ENCODE measurements around the gene FOSL1. TPM values are rescaled to one million over a fixed set of nuclear protein-coding genes. Genes with fewer than 3 reads are reported as not detected.

FOSL1 gene
- total and polyA plus RNA-seq, 2 of the 13 experiments (the other 11 are each of a cell fraction or from before 2014, with no cell fraction given), result 4.0 to 4.1 TPM

GRCh38 chr11:65859812-65860277 lies 40.3 kb downstream of the FOSL1 start (continued):
- peak; percentile 5; the same call in 1 of the 2 replicates for TF ChIP-seq HINFP (CRISPR knock-in tag; IDR thresholded peaks at IDR 0.05; ENCODE audit: low read depth)
- peak; percentile 4; the same call in 1 of the 2 replicates for TF ChIP-seq KMT2A (CRISPR knock-in tag; IDR thresholded peaks at IDR 0.05)
- no peak for TF ChIP-seq ZNF282 (IDR thresholded peaks at IDR 0.05; ENCODE audit: partially characterized antibody)
- no peak for TF ChIP-seq ISL2 (CRISPR knock-in tag; IDR thresholded peaks at IDR 0.05)
- TF ChIP-seq NFE2L1 (CRISPR knock-in tag; IDR thresholded peaks at IDR 0.05; ENCODE audit: borderline replicate concordance), result no peak
- no peak for TF ChIP-seq HOXA3 (CRISPR knock-in tag; IDR thresholded peaks at IDR 0.05)
- TF ChIP-seq ZNF672 (CRISPR knock-in tag; IDR thresholded peaks at IDR 0.05), result no peak
- peak; percentile 28; the same call in 1 of the 2 replicates for TF ChIP-seq TARDBP (CRISPR knock-in tag; IDR thresholded peaks at IDR 0.05)
- 0 out of 2 replicates have a peak, but pooled peaks have one; percentile 21 for TF ChIP-seq TRIM24 (CRISPR knock-in tag; IDR thresholded peaks at IDR 0.05)
- 0 out of 2 replicates have a peak, but pooled peaks have one; percentile 7 for TF ChIP-seq BHLHE40 (IDR thresholded peaks at IDR 0.05; ENCODE audit: low read length)
- peak; percentile 64; the same call in 1 of the 2 replicates for TF ChIP-seq FLYWCH1 (CRISPR knock-in tag; IDR thresholded peaks at IDR 0.05)
- 0 out of 2 replicates have a peak, but pooled peaks have one; percentile 28 for TF ChIP-seq ATF5 (CRISPR knock-in tag; IDR thresholded peaks at IDR 0.05; ENCODE audit: low read depth)
- TF ChIP-seq TMF1 (CRISPR knock-in tag; IDR thresholded peaks at IDR 0.05; ENCODE audit: low read depth), result peak; percentile 63; the same call in 1 of the 2 replicates
- TF ChIP-seq ZNF350 (CRISPR knock-in tag; IDR thresholded peaks at IDR 0.05; ENCODE audit: borderline replicate concordance, low read depth), result peak; percentile 79; the same call in 1 of the 2 replicates
- TF ChIP-seq DNMT3B (CRISPR knock-in tag; conservative IDR thresholded peaks at IDR 0.05), result no peak
- no peak for TF ChIP-seq CEBPZ (IDR thresholded peaks at IDR 0.05; ENCODE audit: low read length)
- no peak for TF ChIP-seq ERF (CRISPR knock-in tag; IDR thresholded peaks at IDR 0.05)
- peak; percentile 28; the same call in 1 of the 2 replicates for TF ChIP-seq ZNF646 (CRISPR knock-in tag; IDR thresholded peaks at IDR 0.05)
- TF ChIP-seq ZNF572 (CRISPR knock-in tag; IDR thresholded peaks at IDR 0.05), result peak; percentile 97
